Uterus (tissue), 4 donors: ENCODE data around the gene GCH1. TPM values are rescaled to one million over a fixed set of nuclear protein-coding genes. Genes with fewer than 3 reads are reported as not detected.

Source experiments
- DNase-seq, 2 donors: peaks; one replicate each; pipeline ENCODE4 v3.0.0-alpha.2; 2019 to 2020
- H3K27ac ChIP-seq, 2 donors: fragments of 200-600 bp; sonication (generic); 1 replicate in 1 of 2; 2 replicates in 1 of 2; pipeline ENCODE4 v1.5.1; 2016 to 2018
- H3K27me3 ChIP-seq, 2 donors: fragments of 200-600 bp; sonication (generic); one replicate each; pipeline ENCODE4 v1.5.1; 2018 to 2019; ENCODE audit warnings: control low read depth in 1 of 2
- H3K36me3 ChIP-seq, 2 donors: fragments of 200-600 bp; sonication (generic); one replicate each; pipeline ENCODE4 v1.5.1; 2019; ENCODE audit warnings: control low read depth in 1 of 2
- H3K4me1 ChIP-seq, 2 donors: fragments of 200-600 bp; sonication (generic); one replicate each; pipeline ENCODE4 v1.5.1; 2018 to 2019; ENCODE audit warnings: control low read depth in 1 of 2
- H3K4me3 ChIP-seq, 2 donors: fragments of 200-600 bp; sonication (generic); 1 replicate in 1 of 2; 2 replicates in 1 of 2; pipeline ENCODE4 v1.5.1; 2018 to 2019; ENCODE audit warnings: mild to moderate bottlenecking in 1 of 2
- H3K9me3 ChIP-seq, 2 donors: fragments of 200-600 bp; sonication (generic); one replicate each; pipeline ENCODE4 v1.5.1; 2019; ENCODE audit warnings: control low read depth in 1 of 2
- CTCF ChIP-seq, 4 experiments: fragments of 200-600 bp in 2 of 4; fragments of 450-650 bp in 2 of 4; sonication (generic) in 2 of 4; IDR thresholded peaks; one replicate each; pipeline ENCODE4 v1.5.1; 2016 to 2019; ENCODE audit warnings: antibody characterized with exemption in 4 of 4, mild to moderate bottlenecking in 2 of 4, moderate library complexity in 1 of 4
- POLR2A ChIP-seq, 2 donors: fragments of 450-650 bp; IDR thresholded peaks; one replicate each; pipeline ENCODE4 v1.6.1; 2016; ENCODE audit warnings: antibody characterized with exemption in 2 of 2, mild to moderate bottlenecking in 1 of 2, moderate library complexity in 1 of 2
- intact Hi-C: fragments of 100-400 bp; cut with DNase I; formaldehyde crosslinking; loops from one replicate; pipeline ENCODE4 v1.15.1; 2023; ENCODE audit warnings: low total_unique reads
- total RNA-seq, 4 donors: library from RNA; depleted of rRNA in 3 of 4; stranded (reverse); fragments of >200 nt in 3 of 4; gene quantifications; one replicate each; pipeline versions ENCODE4 v1.1.0 to v1.2.4, GENCODE V29; 2014 to 2023
- donor health status: DM: yes; HTN: yes; CAD: no.

GCH1 gene, protein sequence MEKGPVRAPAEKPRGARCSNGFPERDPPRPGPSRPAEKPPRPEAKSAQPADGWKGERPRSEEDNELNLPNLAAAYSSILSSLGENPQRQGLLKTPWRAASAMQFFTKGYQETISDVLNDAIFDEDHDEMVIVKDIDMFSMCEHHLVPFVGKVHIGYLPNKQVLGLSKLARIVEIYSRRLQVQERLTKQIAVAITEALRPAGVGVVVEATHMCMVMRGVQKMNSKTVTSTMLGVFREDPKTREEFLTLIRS
- 10 to 100 TPM in 1 of 4 donors, 1 to 10 TPM in 3; 3.2 to 10.6 (median 4.1) TPM for total RNA-seq

DNA sequence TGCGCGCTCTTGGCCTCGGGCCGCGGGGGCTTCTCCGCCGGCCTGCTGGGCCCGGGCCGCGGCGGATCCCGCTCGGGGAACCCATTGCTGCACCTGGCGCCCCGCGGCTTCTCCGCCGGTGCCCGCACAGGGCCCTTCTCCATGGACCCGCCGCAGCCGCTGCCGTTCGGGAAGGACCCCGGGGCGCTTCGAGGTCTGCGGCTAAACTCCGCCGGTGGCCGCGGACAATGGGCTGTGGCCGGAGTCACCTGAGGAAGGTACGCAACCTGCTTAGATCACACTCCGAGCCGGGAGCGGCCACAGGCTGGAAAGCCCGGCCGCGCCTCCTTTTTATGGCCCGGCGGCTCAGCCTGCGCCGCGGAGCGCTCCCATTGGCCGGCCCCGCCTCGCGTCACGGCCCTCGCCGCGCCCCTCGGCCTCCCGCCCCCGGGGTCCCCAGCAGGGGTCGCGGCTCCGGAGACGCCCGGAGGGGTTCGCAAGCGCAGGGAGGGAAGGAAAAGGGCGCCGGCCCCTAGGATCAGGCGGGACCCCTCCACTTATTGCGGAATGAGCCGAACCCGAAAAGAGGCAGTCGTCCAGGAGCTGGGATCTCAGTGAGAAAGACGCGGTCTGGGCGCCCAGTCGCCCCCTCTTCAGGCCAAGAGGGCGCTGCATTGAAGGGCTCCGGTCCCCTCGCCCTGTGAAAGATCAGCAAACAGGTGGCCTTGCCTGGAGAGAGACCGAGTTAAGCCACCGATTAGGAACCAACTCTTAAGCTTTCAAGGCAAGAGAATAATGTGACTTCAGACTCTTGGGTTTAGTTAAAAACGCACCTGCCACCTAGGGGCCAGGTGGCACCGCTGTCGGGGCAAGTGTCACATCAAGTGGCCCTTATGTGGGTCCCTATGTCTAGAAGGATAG is at the start of gene GCH1:
TSS of gene GCH1 (minus strand) at position 306 of the 900 bp plus-strand sequence. CDS start at position 143, 163 bp downstream.
- Histone ChIP-seq H3K9me3 (no peaks in the 10 kb centered on the region), H3K4me3 (peak within 1 kb of the TSS; percentile 44 to 60), H3K27me3 (no peaks in the 10 kb centered on the region), H3K36me3 (no peaks in the 10 kb centered on the region), H3K4me1 (no peaks in the 10 kb centered on the region), H3K27ac (peak within 1 kb of the TSS; percentile 67 to 70)
- peak; percentile 32 to 59 for DNase-seq
- peak; percentile 71 to 73 for TF ChIP-seq POLR2A (IDR thresholded peaks at IDR 0.05)
- peak; percentile 5 to 46 (median 28) for TF ChIP-seq CTCF (IDR thresholded peaks at IDR 0.05)
- intact Hi-C loops = no loop called here

DNA sequence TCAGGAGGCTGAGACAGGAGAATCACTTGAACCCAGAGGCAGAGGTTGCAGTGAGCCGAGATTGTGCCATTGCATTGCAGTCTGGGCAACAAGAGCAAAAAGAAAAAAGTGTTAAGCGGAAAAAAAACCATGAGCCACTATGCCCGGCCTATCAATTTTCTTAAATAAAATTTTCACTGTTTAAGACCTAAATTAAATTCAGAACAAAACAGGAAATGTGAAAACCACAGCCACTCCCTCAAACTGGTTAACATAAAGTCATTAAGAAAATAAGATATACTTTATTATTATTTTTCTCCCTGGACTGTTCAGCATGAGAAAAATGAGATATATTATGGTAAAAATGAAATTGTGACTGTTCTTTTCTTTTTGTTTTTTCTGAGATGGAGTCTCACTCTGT is 44.6 kb upstream of the GCH1 start:
- intact Hi-C loops = no loop called here
- Histone ChIP-seq H3K27me3 (no peaks in the 10 kb centered on the region), H3K36me3 (no peaks in the 10 kb centered on the region)

GRCh38 chr14:54946500-54946899 is 43.9 kb upstream of the GCH1 start:
- H3K4me3 ChIP-seq = no peak overlapping the region
- TF ChIP-seq POLR2A (IDR thresholded peaks at IDR 0.05) (no peak), CTCF (IDR thresholded peaks at IDR 0.05) (no peak)
- H3K27ac ChIP-seq = no peak overlapping the region
- H3K4me1 ChIP-seq = no peaks in the 10 kb centered on the region
- DNase-seq = no peak
- intact Hi-C loops = no loop called here
- no peaks in the 10 kb centered on the region for H3K27me3 ChIP-seq
- H3K9me3 ChIP-seq = no peaks in the 10 kb centered on the region
- H3K36me3 ChIP-seq = no peaks in the 10 kb centered on the region

More for the DNA sequence above, 44.6 kb upstream of the GCH1 start:
- H3K4me3 ChIP-seq = no peak overlapping the region
- H3K4me1 ChIP-seq = no peaks in the 10 kb centered on the region
- DNase-seq = no peak
- H3K27ac ChIP-seq = no peak overlapping the region
- no peaks in the 10 kb centered on the region for H3K9me3 ChIP-seq
- TF ChIP-seq CTCF (IDR thresholded peaks at IDR 0.05) (no peak), POLR2A (IDR thresholded peaks at IDR 0.05) (no peak)

DNA sequence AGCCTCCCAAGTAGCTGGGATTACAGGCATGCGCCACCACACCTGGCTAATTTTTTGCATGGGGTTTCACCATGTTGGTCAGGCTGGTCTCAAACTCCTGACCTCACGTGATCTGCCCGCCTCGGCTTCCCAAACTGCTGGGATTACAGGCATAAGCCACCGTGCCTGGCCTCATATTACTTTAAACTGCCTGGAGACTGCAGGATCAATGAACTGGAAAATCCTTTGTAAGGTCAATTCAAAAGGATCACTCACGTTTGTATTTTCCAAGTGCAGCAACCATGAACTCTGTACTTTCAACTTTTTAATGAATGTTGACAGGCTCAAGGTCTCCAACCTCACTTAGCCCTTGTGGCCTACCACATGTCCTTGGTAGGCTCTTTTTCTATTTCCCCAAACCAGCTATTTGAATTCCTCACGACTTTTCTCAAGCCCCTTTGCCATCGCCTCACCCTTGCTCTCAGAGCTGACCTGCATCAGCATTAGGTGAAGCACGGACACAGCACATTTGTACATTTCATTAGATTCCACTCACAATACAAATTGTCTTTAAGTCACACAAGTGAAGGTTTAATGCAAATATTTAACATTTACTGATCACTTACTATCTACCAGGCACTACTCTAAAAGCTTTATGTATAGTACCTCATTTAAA is 42.2 kb upstream of the GCH1 start:
- H3K36me3 ChIP-seq = no peaks in the 10 kb centered on the region
- no peak overlapping the region for H3K4me3 ChIP-seq
- no peak for TF ChIP-seq POLR2A (IDR thresholded peaks at IDR 0.05)
- no peak for TF ChIP-seq CTCF (IDR thresholded peaks at IDR 0.05)
- H3K27me3 ChIP-seq = no peaks in the 10 kb centered on the region
- H3K9me3 ChIP-seq = no peaks in the 10 kb centered on the region
- no peak overlapping the region for H3K27ac ChIP-seq
- intact Hi-C loops = no loop called here
- DNase-seq = no peak
- H3K4me1 ChIP-seq = no peaks in the 10 kb centered on the region
